C4-2B (cell line): ENCODE measurements around the gene NFIA.

Experiments
- ZFX ChIP-seq: fragments of 450-650 bp; IDR thresholded peaks from 2 replicates; pipeline ENCODE4 v1.6.1; 2017
- TF ChIP-seq, protein P1 (sequence below): fragments of 450-650 bp; conservative IDR thresholded peaks from 2 replicates; pipeline ENCODE4 v1.5.1; 2017; ENCODE audit warnings: mild to moderate bottlenecking

GRCh38 chr1:61056196-61056572 lies 26.2 kb upstream of the NFIA start:
- TF ChIP-seq, protein P1, sequence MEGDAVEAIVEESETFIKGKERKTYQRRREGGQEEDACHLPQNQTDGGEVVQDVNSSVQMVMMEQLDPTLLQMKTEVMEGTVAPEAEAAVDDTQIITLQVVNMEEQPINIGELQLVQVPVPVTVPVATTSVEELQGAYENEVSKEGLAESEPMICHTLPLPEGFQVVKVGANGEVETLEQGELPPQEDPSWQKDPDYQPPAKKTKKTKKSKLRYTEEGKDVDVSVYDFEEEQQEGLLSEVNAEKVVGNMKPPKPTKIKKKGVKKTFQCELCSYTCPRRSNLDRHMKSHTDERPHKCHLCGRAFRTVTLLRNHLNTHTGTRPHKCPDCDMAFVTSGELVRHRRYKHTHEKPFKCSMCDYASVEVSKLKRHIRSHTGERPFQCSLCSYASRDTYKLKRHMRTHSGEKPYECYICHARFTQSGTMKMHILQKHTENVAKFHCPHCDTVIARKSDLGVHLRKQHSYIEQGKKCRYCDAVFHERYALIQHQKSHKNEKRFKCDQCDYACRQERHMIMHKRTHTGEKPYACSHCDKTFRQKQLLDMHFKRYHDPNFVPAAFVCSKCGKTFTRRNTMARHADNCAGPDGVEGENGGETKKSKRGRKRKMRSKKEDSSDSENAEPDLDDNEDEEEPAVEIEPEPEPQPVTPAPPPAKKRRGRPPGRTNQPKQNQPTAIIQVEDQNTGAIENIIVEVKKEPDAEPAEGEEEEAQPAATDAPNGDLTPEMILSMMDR: no peak
- no peak for TF ChIP-seq ZFX
